NCI-H1105 treated with DMSO at 0.1 percent for 48 hours (cell line): ENCODE measurements around the gene VAV2.

Experiments
- DNase-seq: peaks from one replicate; lab custom pipeline; 2025; lab: John Stamatoyannopoulos, UW

The VAV2 gene

GRCh38 chr9:133835262-133835901, 156.7 kb downstream of the VAV2 start:
- DNase-seq = no peak

- DNase-seq = no peak
Observed at GRCh38 chr9:133834080-133834976, 157.8 kb downstream of the VAV2 start.

- no peak for DNase-seq
Observed at GRCh38 chr9:133833388-133834025, 158.6 kb downstream of the VAV2 start.

GRCh38 chr9:133832877-133833276, 159.2 kb downstream of the VAV2 start:
- no peak for DNase-seq

GRCh38 chr9:133830711-133831110, 161.4 kb downstream of the VAV2 start:
- DNase-seq = no peak

- no peak for DNase-seq
Observed at GRCh38 chr9:133830310-133830709, 161.8 kb downstream of the VAV2 start.

- no peak for DNase-seq
Observed at GRCh38 chr9:133828338-133828997, 163.7 kb downstream of the VAV2 start.

- no peak for DNase-seq
Observed at GRCh38 chr9:133826289-133827085, 165.6 kb downstream of the VAV2 start.

GRCh38 chr9:133825555-133826218, 166.4 kb downstream of the VAV2 start:
- no peak for DNase-seq

- no peak for DNase-seq
Observed at GRCh38 chr9:133824802-133825186, 167.3 kb downstream of the VAV2 start.

GRCh38 chr9:133824106-133824801, 167.9 kb downstream of the VAV2 start:
- no peak for DNase-seq

GRCh38 chr9:133823189-133824105, 168.7 kb downstream of the VAV2 start:
- DNase-seq = no peak

- DNase-seq = no peak
Observed at GRCh38 chr9:133822430-133823065, 169.6 kb downstream of the VAV2 start.

- no peak for DNase-seq
Observed at GRCh38 chr9:133821601-133822429, 170.3 kb downstream of the VAV2 start.

GRCh38 chr9:133819923-133820322, 172.2 kb downstream of the VAV2 start:
- no peak for DNase-seq

GRCh38 chr9:133818444-133818843, 173.7 kb downstream of the VAV2 start:
- no peak for DNase-seq

GRCh38 chr9:133815781-133816180, 176.3 kb downstream of the VAV2 start:
- no peak for DNase-seq
